DOHH2 (cell line): ENCODE results near the gene AFDN.

ENCODE experiments used
- H3F3A ChIP-seq: fragments of 200-600 bp; sonication (generic), shearing (Covaris generic); 2 replicates; pipeline ENCODE4 v1.6.0; 2016; ENCODE audit warnings: antibody characterized with exemption, mild to moderate bottlenecking; ENCODE audit not compliant: control insufficient read depth, insufficient read depth
- H3K27ac ChIP-seq: fragments of 200-600 bp; sonication (generic); 2 replicates; pipeline ENCODE4 v1.5.1; 2014; ENCODE audit warnings: low read depth, mild to moderate bottlenecking, low read length, moderate library complexity
- H3K27me3 ChIP-seq: fragments of 200-600 bp; sonication (generic); 2 replicates; pipeline ENCODE4 v1.6.1; 2014; ENCODE audit warnings: mild to moderate bottlenecking, low read length, mixed read lengths; ENCODE audit not compliant: control insufficient read depth
- H3K36me3 ChIP-seq: fragments of 200-600 bp; sonication (generic); 2 replicates; pipeline ENCODE4 v1.6.1; 2014; ENCODE audit warnings: mild to moderate bottlenecking, low read length, moderate library complexity, mixed read lengths; ENCODE audit not compliant: control insufficient read depth
- H3K4me1 ChIP-seq: fragments of 200-600 bp; sonication (generic); 2 replicates; pipeline ENCODE4 v1.6.1; 2014; ENCODE audit warnings: mild to moderate bottlenecking, low read length, mixed read lengths; ENCODE audit not compliant: control insufficient read depth
- H3K4me2 ChIP-seq: fragments of 200-600 bp; sonication (generic); 2 replicates; pipeline ENCODE4 v1.6.0; 2014; ENCODE audit warnings: mild to moderate bottlenecking, low read length, moderate library complexity
- H3K4me3 ChIP-seq: fragments of 200-600 bp; sonication (generic); 2 replicates; pipeline ENCODE4 v1.5.1; 2014; ENCODE audit warnings: mild to moderate bottlenecking, low read length, mixed read lengths
- H3K79me2 ChIP-seq: fragments of 200-600 bp; sonication (generic); 2 replicates; pipeline ENCODE4 v1.6.1; 2014; ENCODE audit warnings: mild to moderate bottlenecking, low read length, mixed read lengths; ENCODE audit not compliant: control insufficient read depth
- H3K9me2 ChIP-seq: fragments of 200-600 bp; sonication (generic); replicated peaks from 2 replicates; pipeline ENCODE4 v1.6.1; 2014; ENCODE audit warnings: mild to moderate bottlenecking, low read length, mixed read lengths; ENCODE audit not compliant: control insufficient read depth
- H3K9me3 ChIP-seq: fragments of 200-600 bp; sonication (generic); 2 replicates; pipeline ENCODE4 v1.6.1; 2014; ENCODE audit warnings: antibody characterized with exemption, low read length, mixed read lengths; ENCODE audit not compliant: control insufficient read depth, insufficient read depth
- H4K20me1 ChIP-seq: fragments of 200-600 bp; sonication (generic); 2 replicates; pipeline ENCODE4 v1.6.0; 2014; ENCODE audit warnings: low read depth, mild to moderate bottlenecking, antibody characterized with exemption, low read length, moderate library complexity; ENCODE audit not compliant: control insufficient read depth, insufficient read depth
- CTCF ChIP-seq: fragments of 200-600 bp; sonication (generic); IDR thresholded peaks from one replicate; pipeline ENCODE4 v1.5.1; 2014; ENCODE audit warnings: antibody characterized with exemption, mild to moderate bottlenecking, low read depth, low read length; ENCODE audit not compliant: poor library complexity, severe bottlenecking
- EZH2phosphoT487 ChIP-seq: fragments of 200-600 bp; sonication (generic); IDR thresholded peaks from 2 replicates; pipeline ENCODE4 v1.6.1; 2017; ENCODE audit warnings: borderline replicate concordance, mild to moderate bottlenecking, antibody characterized with exemption, low read length, moderate library complexity, mixed read lengths

AFDN gene

GRCh38 chr6:167956983-167957492, 130.3 kb downstream of the AFDN start:
- H4K20me1 ChIP-seq: no peaks in the 10 kb centered on the region
- no peaks in the 10 kb centered on the region for H3K9me3 ChIP-seq
- H3K27ac ChIP-seq: no peak overlapping the region
- no peaks in the 10 kb centered on the region for H3K79me2 ChIP-seq
- H3F3A ChIP-seq: no peaks in the 10 kb centered on the region
- TF ChIP-seq CTCF (no peak), EZH2phosphoT487 (no peak)
- H3K4me1 ChIP-seq: no peaks in the 10 kb centered on the region
- no peaks in the 10 kb centered on the region for H3K36me3 ChIP-seq
- no peaks in the 10 kb centered on the region for H3K9me2 ChIP-seq
- no peak overlapping the region for H3K4me3 ChIP-seq
- no peaks in the 10 kb centered on the region for H3K27me3 ChIP-seq
- H3K4me2 ChIP-seq: no peak overlapping the region

GRCh38 chr6:167957626-167958025, 130.9 kb downstream of the AFDN start:
- H3K36me3 ChIP-seq: no peaks in the 10 kb centered on the region
- no peak overlapping the region for H3K27ac ChIP-seq
- H3K4me3 ChIP-seq: no peak overlapping the region
- H3K9me2 ChIP-seq: no peaks in the 10 kb centered on the region
- TF ChIP-seq EZH2phosphoT487: no peak
- no peak for TF ChIP-seq CTCF
- H3K79me2 ChIP-seq: no peaks in the 10 kb centered on the region
- no peaks in the 10 kb centered on the region for H3K27me3 ChIP-seq
- H3K4me2 ChIP-seq: no peak overlapping the region
- H3K4me1 ChIP-seq: no peaks in the 10 kb centered on the region
- H3K9me3 ChIP-seq: no peaks in the 10 kb centered on the region
- H4K20me1 ChIP-seq: no peaks in the 10 kb centered on the region
- H3F3A ChIP-seq: no peaks in the 10 kb centered on the region

- Histone ChIP-seq H3K9me3 (no peaks in the 10 kb centered on the region), H3K4me3 (no peak overlapping the region), H3K4me1 (no peaks in the 10 kb centered on the region), H3K36me3 (no peaks in the 10 kb centered on the region), H3K27ac (no peak overlapping the region), H4K20me1 (no peaks in the 10 kb centered on the region), H3K9me2 (no peaks in the 10 kb centered on the region), H3F3A (no peaks in the 10 kb centered on the region), H3K27me3 (no peaks in the 10 kb centered on the region), H3K79me2 (no peaks in the 10 kb centered on the region), H3K4me2 (no peak overlapping the region)
- no peak for TF ChIP-seq CTCF
- no peak for TF ChIP-seq EZH2phosphoT487
Measured at GRCh38 chr6:167960579-167960978, 133.9 kb downstream of the AFDN start.

GRCh38 chr6:167962711-167963110, 136.0 kb downstream of the AFDN start:
- no peak overlapping the region for H3K4me2 ChIP-seq

More at GRCh38 chr6:167962711-167963110, 136.0 kb downstream of the AFDN start:
- H3K4me1 ChIP-seq: no peaks in the 10 kb centered on the region
- H3K79me2 ChIP-seq: no peaks in the 10 kb centered on the region
- no peaks in the 10 kb centered on the region for H4K20me1 ChIP-seq
- H3K27ac ChIP-seq: no peak overlapping the region
- H3K36me3 ChIP-seq: 0 out of 2 replicates have a peak, but pooled peaks cover 2% of the 10 kb centered on the region
- TF ChIP-seq CTCF (no peak), EZH2phosphoT487 (no peak)
- no peak overlapping the region for H3K4me3 ChIP-seq
- no peaks in the 10 kb centered on the region for H3F3A ChIP-seq
- no peaks in the 10 kb centered on the region for H3K9me2 ChIP-seq
- H3K9me3 ChIP-seq: no peaks in the 10 kb centered on the region
- H3K27me3 ChIP-seq: no peaks in the 10 kb centered on the region
